C4-2B (cell line): ENCODE data around the gene PREB.

Source experiments
- CTCF ChIP-seq: fragments of 450-650 bp; conservative IDR thresholded peaks from 2 replicates; pipeline ENCODE4 v1.5.1; 2017; ENCODE audit warnings: mild to moderate bottlenecking
- ZFX ChIP-seq: fragments of 450-650 bp; IDR thresholded peaks from 2 replicates; pipeline ENCODE4 v1.6.1; 2017

GRCh38 chr2:27081984-27082772 is 52.3 kb downstream of the PREB start:
- TF ChIP-seq CTCF (no peak), ZFX (no peak)
